Stromal cell of bone marrow (primary cell): ENCODE data around the gene RCSD1.
A peak's percentile ranks its signal among the peaks of the same experiment; 100 is the strongest.
"Not testable (repeated sequence)": the region's sequence is repeated elsewhere in the genome, so short reads cannot be mapped to it uniquely, and the experiment has no call there.

Source experiments
- DNase-seq: peaks from one replicate; pipeline ENCODE4 v3.0.0-alpha.2; 2012; ENCODE audit warnings: low read depth

RCSD1 gene

GRCh38 chr1:167717351-167717750, 87.3 kb downstream of the RCSD1 start:
- no peak for DNase-seq

GRCh38 chr1:167718914-167719691, 89.1 kb downstream of the RCSD1 start:
- no peak for DNase-seq

- not testable (repeated sequence) for DNase-seq
Observed at GRCh38 chr1:167719715-167720421, 89.8 kb downstream of the RCSD1 start.

GRCh38 chr1:167720965-167721616, 91.1 kb downstream of the RCSD1 start:
- DNase-seq = peak; percentile 64

GRCh38 chr1:167721617-167722151, 91.7 kb downstream of the RCSD1 start, which contains the start of gene MPZL1:
TSS of gene MPZL1 (plus strand) at chr1:167721982. CDS start at chr1:167722152, 170 bp downstream.
- peak; percentile 87 for DNase-seq

GRCh38 chr1:167722152-167722869, 92.3 kb downstream of the RCSD1 start:
- no peak for DNase-seq

GRCh38 chr1:167722870-167723251, 92.8 kb downstream of the RCSD1 start:
- no peak for DNase-seq

GRCh38 chr1:167723707-167724323, 93.8 kb downstream of the RCSD1 start:
- no peak for DNase-seq

- no peak for DNase-seq
Observed at GRCh38 chr1:167726008-167726407, 96.0 kb downstream of the RCSD1 start.

- DNase-seq = no peak
Observed at GRCh38 chr1:167728818-167729410, 98.9 kb downstream of the RCSD1 start.

GRCh38 chr1:167734227-167734626, 104.2 kb downstream of the RCSD1 start:
- DNase-seq = no peak

- DNase-seq = no peak
Observed at GRCh38 chr1:167734841-167735240, 104.8 kb downstream of the RCSD1 start.

GRCh38 chr1:167737169-167737568, 107.1 kb downstream of the RCSD1 start:
- no peak for DNase-seq

GRCh38 chr1:167738158-167738557, 108.1 kb downstream of the RCSD1 start:
- no peak for DNase-seq

- no peak for DNase-seq
Observed at GRCh38 chr1:167739752-167740151, 109.7 kb downstream of the RCSD1 start.

- DNase-seq = not testable (repeated sequence)
Observed at GRCh38 chr1:167741103-167741502, 111.1 kb downstream of the RCSD1 start.

- DNase-seq = not testable (repeated sequence)
Observed at GRCh38 chr1:167742392-167743057, 112.5 kb downstream of the RCSD1 start.

GRCh38 chr1:167744901-167745300, 114.9 kb downstream of the RCSD1 start:
- DNase-seq = no peak

GRCh38 chr1:167746013-167746672, 116.1 kb downstream of the RCSD1 start:
- DNase-seq = no peak
